ENCODE results near the gene LAMC3.

DNA sequence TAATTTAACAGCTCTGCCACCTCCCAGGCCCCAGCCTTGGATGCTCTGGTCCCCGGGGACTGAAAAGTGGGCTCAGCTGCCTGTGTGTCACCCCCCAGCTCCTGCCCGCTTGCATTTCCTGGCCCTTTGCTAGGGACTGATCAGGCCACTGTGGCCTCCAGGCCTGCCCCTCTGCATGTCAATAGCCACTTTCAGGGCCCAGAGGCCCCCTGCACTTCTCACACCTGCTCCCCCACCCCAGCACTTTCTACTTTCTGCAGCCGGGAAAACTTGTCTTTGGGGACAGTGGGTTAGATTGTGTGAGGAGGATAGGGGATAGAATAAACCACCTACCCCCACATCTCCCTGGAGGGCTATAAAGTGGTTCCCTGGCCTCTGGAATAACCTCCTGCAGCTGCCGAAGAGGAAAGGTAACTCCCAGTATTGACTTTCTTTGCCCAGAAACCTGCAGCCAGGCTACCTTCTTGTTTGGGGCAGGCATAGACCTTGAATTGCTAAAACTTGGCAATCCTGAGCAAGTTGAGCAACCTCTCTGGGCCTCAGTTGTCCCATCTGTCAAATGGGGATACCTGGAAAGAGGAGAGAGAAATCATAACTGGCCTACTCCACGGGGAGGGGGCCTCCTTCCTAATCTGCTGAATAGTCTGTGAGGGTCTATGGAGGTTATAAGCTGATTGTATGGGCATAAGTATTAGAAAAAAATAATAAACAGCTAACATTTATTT, 95.2 kb downstream of the LAMC3 start:
- TF ChIP-seq POLR2A (IDR thresholded peaks at IDR 0.05) (no peak), POLR2AphosphoS5 (IDR thresholded peaks at IDR 0.05) (no peak)
- TF ChIP-seq, protein P1, sequence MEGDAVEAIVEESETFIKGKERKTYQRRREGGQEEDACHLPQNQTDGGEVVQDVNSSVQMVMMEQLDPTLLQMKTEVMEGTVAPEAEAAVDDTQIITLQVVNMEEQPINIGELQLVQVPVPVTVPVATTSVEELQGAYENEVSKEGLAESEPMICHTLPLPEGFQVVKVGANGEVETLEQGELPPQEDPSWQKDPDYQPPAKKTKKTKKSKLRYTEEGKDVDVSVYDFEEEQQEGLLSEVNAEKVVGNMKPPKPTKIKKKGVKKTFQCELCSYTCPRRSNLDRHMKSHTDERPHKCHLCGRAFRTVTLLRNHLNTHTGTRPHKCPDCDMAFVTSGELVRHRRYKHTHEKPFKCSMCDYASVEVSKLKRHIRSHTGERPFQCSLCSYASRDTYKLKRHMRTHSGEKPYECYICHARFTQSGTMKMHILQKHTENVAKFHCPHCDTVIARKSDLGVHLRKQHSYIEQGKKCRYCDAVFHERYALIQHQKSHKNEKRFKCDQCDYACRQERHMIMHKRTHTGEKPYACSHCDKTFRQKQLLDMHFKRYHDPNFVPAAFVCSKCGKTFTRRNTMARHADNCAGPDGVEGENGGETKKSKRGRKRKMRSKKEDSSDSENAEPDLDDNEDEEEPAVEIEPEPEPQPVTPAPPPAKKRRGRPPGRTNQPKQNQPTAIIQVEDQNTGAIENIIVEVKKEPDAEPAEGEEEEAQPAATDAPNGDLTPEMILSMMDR (IDR thresholded peaks at IDR 0.05) = no peak

Measured in prostate gland (tissue), 2 donors.